ENCODE measurements around the gene CCR7.

GRCh38 chr17:40613467-40614154 is 48.3 kb upstream of the CCR7 start:
- no peak for TF ChIP-seq CTCF (IDR thresholded peaks at IDR 0.05 in 4 of 5, conservative IDR thresholded peaks at IDR 0.05 in 1 of 5)
- TF ChIP-seq POLR2A (IDR thresholded peaks at IDR 0.05): no peak

All from gastrocnemius medialis (tissue), 4 donors.